ENCODE data around the gene TDP2. TPM values are rescaled to one million over a fixed set of nuclear protein-coding genes. Genes with fewer than 3 reads are reported as not detected.
A peak's percentile ranks its signal among the peaks of the same experiment; 100 is the strongest.

Gene TDP2
- total and polyA plus RNA-seq, 9 of the 15 experiments (the other 6 are each of a cell fraction or from before 2014, with no cell fraction given), result 27.7 to 60.1 (median 31.8) TPM

DNA sequence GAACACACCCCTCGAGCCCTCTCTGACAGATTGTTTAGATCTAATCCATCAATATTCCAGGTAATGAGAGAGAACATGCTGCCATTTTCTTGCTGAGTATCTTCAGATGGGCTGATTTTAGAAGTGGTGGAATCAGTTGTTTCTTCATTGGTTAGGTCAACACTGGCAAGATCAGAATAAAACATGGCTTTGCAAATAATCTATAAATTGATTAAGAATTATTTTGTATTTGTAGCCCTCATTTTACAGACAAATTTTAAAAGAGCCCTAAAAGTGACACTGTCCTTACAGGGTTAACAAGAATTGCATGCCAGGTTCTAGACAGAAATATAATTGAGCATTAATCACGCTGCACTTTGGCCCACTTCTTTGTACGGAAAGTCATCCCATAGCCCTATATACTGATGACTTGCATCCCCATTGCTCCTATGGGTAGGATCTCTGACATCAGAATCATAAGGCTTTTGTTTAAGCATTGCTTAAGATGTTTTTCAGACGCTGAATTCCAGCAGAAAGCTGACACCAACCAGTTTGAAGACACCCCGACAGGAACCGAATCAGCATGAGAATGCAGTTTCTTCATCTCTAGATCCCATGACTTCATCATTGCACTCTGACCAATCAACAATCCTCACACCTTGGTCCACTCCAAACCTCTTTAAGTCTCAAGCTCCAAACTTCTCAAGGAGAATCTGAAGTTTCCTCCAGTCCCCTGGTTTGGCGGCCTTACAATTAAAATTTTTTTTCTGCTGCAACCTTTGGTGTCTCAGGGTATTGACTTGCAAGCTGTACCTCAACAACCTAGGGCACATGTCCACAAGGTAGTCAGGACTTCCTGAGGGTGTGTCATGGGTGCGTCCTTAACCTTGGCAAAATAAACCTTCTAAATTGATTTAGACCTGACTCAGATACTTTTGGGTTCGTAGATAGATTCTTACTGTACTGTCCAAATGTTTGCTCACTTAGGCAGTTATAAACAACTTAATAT lies 7.8 kb downstream of the TDP2 start (continued):
- TF ChIP-seq, protein P1, sequence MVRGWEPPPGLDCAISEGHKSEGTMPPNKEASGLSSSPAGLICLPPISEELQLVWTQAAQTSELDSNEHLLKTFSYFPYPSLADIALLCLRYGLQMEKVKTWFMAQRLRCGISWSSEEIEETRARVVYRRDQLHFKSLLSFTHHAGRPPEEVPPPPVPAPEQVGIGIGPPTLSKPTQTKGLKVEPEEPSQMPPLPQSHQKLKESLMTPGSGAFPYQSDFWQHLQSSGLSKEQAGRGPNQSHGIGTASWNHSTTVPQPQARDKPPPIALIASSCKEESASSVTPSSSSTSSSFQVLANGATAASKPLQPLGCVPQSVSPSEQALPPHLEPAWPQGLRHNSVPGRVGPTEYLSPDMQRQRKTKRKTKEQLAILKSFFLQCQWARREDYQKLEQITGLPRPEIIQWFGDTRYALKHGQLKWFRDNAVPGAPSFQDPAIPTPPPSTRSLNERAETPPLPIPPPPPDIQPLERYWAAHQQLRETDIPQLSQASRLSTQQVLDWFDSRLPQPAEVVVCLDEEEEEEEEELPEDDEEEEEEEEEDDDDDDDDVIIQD (CRISPR knock-in tag; IDR thresholded peaks at IDR 0.05), result no peak
- TF ChIP-seq ZNF274 (IDR thresholded peaks at IDR 0.05; ENCODE audit: borderline replicate concordance, low read depth, low read length), result no peak
- TF ChIP-seq ZNF3 (CRISPR knock-in tag; IDR thresholded peaks at IDR 0.05), result no peak
- TF ChIP-seq BRD9 (IDR thresholded peaks at IDR 0.05; ENCODE audit: low read depth, partially characterized antibody), result peak; percentile 35
- TF ChIP-seq CREBBP (IDR thresholded peaks at IDR 0.05; ENCODE audit: low read depth, low read length), result no peak
- TF ChIP-seq KLF1 (tag; IDR thresholded peaks at IDR 0.05), result no peak
- peak; percentile 56 for TF ChIP-seq PRDM10 (IDR thresholded peaks at IDR 0.05; ENCODE audit: partially characterized antibody)
- TF ChIP-seq ZNF668 (CRISPR knock-in tag; IDR thresholded peaks at IDR 0.05), result peak; percentile 78
- no peak for TF ChIP-seq CHD4 (IDR thresholded peaks at IDR 0.05; ENCODE audit: insufficient read depth, insufficient replicate concordance, low read depth, low read length, poor library complexity, severe bottlenecking)
- 0 out of 2 replicates have a peak, but pooled peaks have one; percentile 33 for TF ChIP-seq SOX6 (IDR thresholded peaks at IDR 0.05)
- TF ChIP-seq DIDO1 (tag; IDR thresholded peaks at IDR 0.05; ENCODE audit: low read depth), result no peak
- TF ChIP-seq ZZZ3 (IDR thresholded peaks at IDR 0.05), result no peak
- no peak for TF ChIP-seq NBN (IDR thresholded peaks at IDR 0.05; ENCODE audit: low read depth)
- TF ChIP-seq MAFK (IDR thresholded peaks at IDR 0.05; ENCODE audit: low read length), result peak; percentile 86
- no peak for TF ChIP-seq ZNF77 (CRISPR knock-in tag; IDR thresholded peaks at IDR 0.05)
